Nephron progenitor cell (in vitro differentiated cells): ENCODE data around the gene TOMT.
"Not testable (repeated sequence)": the region's sequence is repeated elsewhere in the genome, so short reads cannot be mapped to it uniquely, and the experiment has no call there.

ENCODE experiments used
- DNase-seq: peaks from one replicate; pipeline ENCODE4 v3.0.0; 2021
- H3K27ac Mint-ChIP-seq: 2 replicates; pipeline ENCODE4 v1.8.0; 2021; ENCODE audit warnings: mild to moderate bottlenecking, moderate library complexity, mixed read lengths
- H3K27me3 Mint-ChIP-seq: 2 replicates; pipeline ENCODE4 v1.8.0; 2021; ENCODE audit warnings: mild to moderate bottlenecking, low read depth, mixed read lengths; ENCODE audit not compliant: poor library complexity
- H3K36me3 Mint-ChIP-seq: 2 replicates; pipeline ENCODE4 v1.8.0; 2021; ENCODE audit warnings: low read depth, mixed read lengths
- H3K4me1 Mint-ChIP-seq: 2 replicates; pipeline ENCODE4 v1.8.0; 2021; ENCODE audit warnings: mixed read lengths
- H3K4me3 Mint-ChIP-seq: 2 replicates; pipeline ENCODE4 v1.8.0; 2021; ENCODE audit warnings: mild to moderate bottlenecking, moderate library complexity, mixed read lengths
- H3K9me3 Mint-ChIP-seq: 2 replicates; pipeline ENCODE4 v1.8.0; 2021; ENCODE audit warnings: mild to moderate bottlenecking, moderate library complexity, mixed read lengths
- TF ChIP-seq, protein P1 (sequence below): fragments of 200-600 bp; sonication (generic); IDR thresholded peaks from 2 replicates; pipeline ENCODE4 v1.5.0; 2021; ENCODE audit warnings: antibody characterized with exemption

The TOMT gene

DNA sequence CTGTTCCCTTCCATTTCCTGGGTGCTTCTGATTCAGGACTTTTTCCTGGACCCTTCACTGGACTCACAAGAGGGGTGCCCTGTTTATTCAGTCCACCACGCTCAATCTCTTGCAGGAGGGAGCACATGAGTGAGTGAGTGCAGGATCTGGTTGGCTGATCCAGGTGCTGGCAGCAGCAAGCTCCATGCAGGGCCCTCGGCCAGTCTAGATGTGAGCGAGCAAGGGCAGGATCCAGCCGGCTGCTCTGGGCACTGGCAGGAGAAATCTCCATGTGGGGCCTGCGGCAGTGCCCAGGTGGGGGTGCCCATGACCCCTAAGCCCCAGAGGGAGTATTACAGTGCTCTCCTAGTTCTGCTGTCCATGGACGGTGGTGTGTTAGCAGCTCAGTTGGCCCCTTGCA lies 18.3 kb downstream of the TOMT start:
- H3K36me3 Mint-ChIP-seq, result peaks cover 1% of the 10 kb centered on the region
- H3K4me3 Mint-ChIP-seq, result no peak overlapping the region
- peaks cover 3% of the 10 kb centered on the region for H3K4me1 Mint-ChIP-seq
- no peak overlapping the region for H3K27ac Mint-ChIP-seq
- DNase-seq, result no peak
- H3K9me3 Mint-ChIP-seq, result peaks cover 43% of the 10 kb centered on the region
- H3K27me3 Mint-ChIP-seq, result peaks cover 30% of the 10 kb centered on the region
- TF ChIP-seq, protein P1, sequence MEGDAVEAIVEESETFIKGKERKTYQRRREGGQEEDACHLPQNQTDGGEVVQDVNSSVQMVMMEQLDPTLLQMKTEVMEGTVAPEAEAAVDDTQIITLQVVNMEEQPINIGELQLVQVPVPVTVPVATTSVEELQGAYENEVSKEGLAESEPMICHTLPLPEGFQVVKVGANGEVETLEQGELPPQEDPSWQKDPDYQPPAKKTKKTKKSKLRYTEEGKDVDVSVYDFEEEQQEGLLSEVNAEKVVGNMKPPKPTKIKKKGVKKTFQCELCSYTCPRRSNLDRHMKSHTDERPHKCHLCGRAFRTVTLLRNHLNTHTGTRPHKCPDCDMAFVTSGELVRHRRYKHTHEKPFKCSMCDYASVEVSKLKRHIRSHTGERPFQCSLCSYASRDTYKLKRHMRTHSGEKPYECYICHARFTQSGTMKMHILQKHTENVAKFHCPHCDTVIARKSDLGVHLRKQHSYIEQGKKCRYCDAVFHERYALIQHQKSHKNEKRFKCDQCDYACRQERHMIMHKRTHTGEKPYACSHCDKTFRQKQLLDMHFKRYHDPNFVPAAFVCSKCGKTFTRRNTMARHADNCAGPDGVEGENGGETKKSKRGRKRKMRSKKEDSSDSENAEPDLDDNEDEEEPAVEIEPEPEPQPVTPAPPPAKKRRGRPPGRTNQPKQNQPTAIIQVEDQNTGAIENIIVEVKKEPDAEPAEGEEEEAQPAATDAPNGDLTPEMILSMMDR, result no peak

GRCh38 chr11:72125956-72126355 lies 20.2 kb downstream of the TOMT start:
- H3K4me3 Mint-ChIP-seq, result no peak overlapping the region
- DNase-seq, result no peak
- TF ChIP-seq, protein P1, result no peak
- no peak overlapping the region for H3K27ac Mint-ChIP-seq
- H3K27me3 Mint-ChIP-seq, result peaks cover 31% of the 10 kb centered on the region
- H3K9me3 Mint-ChIP-seq, result peaks cover 54% of the 10 kb centered on the region
- no peaks in the 10 kb centered on the region for H3K4me1 Mint-ChIP-seq
- H3K36me3 Mint-ChIP-seq, result peaks cover 5% of the 10 kb centered on the region

- H3K36me3 Mint-ChIP-seq, result peaks cover 5% of the 10 kb centered on the region
- H3K27ac Mint-ChIP-seq, result no peak overlapping the region
- TF ChIP-seq, protein P1, result no peak
- peaks cover 54% of the 10 kb centered on the region for H3K9me3 Mint-ChIP-seq
- H3K4me1 Mint-ChIP-seq, result no peaks in the 10 kb centered on the region
- DNase-seq, result no peak
- H3K27me3 Mint-ChIP-seq, result peaks cover 42% of the 10 kb centered on the region
- H3K4me3 Mint-ChIP-seq, result no peak overlapping the region
Observed at GRCh38 chr11:72127923-72128322, 22.2 kb downstream of the TOMT start.

- Mint-ChIP-seq H3K9me3 (peaks cover 52% of the 10 kb centered on the region), H3K27me3 (peaks cover 54% of the 10 kb centered on the region), H3K4me1 (no peaks in the 10 kb centered on the region), H3K4me3 (no peak overlapping the region), H3K36me3 (peaks cover 5% of the 10 kb centered on the region), H3K27ac (no peak overlapping the region)
- TF ChIP-seq, protein P1, result no peak
- no peak for DNase-seq
Observed at GRCh38 chr11:72129381-72129780, 23.7 kb downstream of the TOMT start.

- Mint-ChIP-seq H3K27ac (no peak overlapping the region), H3K36me3 (peaks cover 5% of the 10 kb centered on the region), H3K4me3 (no peak overlapping the region), H3K9me3 (peaks cover 25% of the 10 kb centered on the region), H3K27me3 (peaks cover 64% of the 10 kb centered on the region), H3K4me1 (no peaks in the 10 kb centered on the region)
- no peak for DNase-seq
- TF ChIP-seq, protein P1, result no peak
Observed at GRCh38 chr11:72132646-72133045, 26.9 kb downstream of the TOMT start.

DNA sequence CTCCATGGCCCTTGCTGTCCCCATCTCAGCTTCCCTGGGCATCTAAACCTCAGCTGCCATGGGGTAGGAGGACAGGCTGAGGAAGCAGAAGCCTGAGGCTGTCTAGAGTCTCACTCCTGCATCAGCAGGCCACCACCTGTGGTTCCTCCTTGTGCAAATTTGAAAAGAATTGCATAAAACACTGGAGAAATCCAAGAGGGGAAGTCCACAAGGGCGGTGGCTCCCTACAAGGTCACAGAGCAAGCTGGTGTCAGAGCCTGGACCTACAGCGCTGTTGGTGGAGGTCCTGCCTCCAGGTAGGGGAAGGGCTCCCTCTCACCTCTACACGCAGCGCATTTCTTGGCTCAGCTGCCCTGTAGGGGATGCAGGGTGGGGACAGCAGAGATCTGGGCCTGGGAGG lies 29.7 kb downstream of the TOMT start, which contains the start of gene FOLR3:
Gene FOLR3, plus strand, starts transcription at position 253 of the 400 bp plus-strand sequence. CDS start 228 bp downstream, outside the sequence.
- not testable (repeated sequence) for H3K4me1 Mint-ChIP-seq, DNase-seq, H3K36me3 Mint-ChIP-seq, H3K27ac Mint-ChIP-seq, H3K9me3 Mint-ChIP-seq, H3K4me3 Mint-ChIP-seq
- H3K27me3 Mint-ChIP-seq, result peaks cover 47% of the 10 kb centered on the region
